ENCODE measurements around the gene CDKN2AIP.

GRCh38 chr4:183416879-183417755, 27.3 kb upstream of the CDKN2AIP start:
- no peak for TF ChIP-seq CHD2 (IDR thresholded peaks at IDR 0.05; ENCODE audit: borderline replicate concordance, low read depth, low read length)
- TF ChIP-seq POLR2AphosphoS5 (IDR thresholded peaks at IDR 0.05; ENCODE audit: low read length) = no peak
- no peak for TF ChIP-seq CTCF (IDR thresholded peaks at IDR 0.05 in 2 of 3, conservative IDR thresholded peaks at IDR 0.05 in 1 of 3; ENCODE audit: control insufficient read depth in 2 of 3, extremely low read depth in 1 of 3, insufficient read depth in 1 of 3, low read depth in 3 of 3, low read length in 3 of 3)
- TF ChIP-seq YY1 (IDR thresholded peaks at IDR 0.05; ENCODE audit: low read depth, low read length) = no peak
- TF ChIP-seq HDAC2 (IDR thresholded peaks at IDR 0.05) = no peak

Measured in GM12878 (cell line).